Measurements from ENCODE around the gene POLA2. TPM values are rescaled to one million over a fixed set of nuclear protein-coding genes. Genes with fewer than 3 reads are reported as not detected.

POLA2 gene
- total and polyA plus RNA-seq, 9 of the 15 experiments (the other 6 are each of a cell fraction or from before 2014, with no cell fraction given): 2.7 to 134 (median 44.4) TPM

DNA sequence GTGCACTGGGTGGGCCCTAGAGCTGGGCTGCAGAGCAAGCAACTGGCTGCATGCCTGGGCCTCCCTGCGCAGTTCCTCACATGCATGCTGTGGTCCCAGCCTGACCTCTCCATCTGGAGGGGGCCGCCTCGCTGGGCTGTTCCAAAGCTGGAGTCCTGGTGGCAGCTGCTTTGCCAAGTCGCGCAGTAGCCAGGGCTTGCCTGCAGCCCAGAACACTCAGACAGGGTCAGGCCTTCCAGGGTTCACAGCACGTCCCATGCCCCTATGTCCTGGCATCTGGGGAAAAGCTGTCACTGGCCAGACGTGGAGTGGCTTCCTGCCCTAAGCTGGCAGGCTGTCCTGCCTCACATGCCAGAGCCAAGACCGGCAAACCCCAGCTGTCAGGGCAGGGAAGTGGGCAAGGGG lies 36.4 kb downstream of the POLA2 start:
- 89% methylated on average over 7 of the region's 8 CpGs for WGBS (ENCODE audit: insufficient coverage, low coverage, missing lambda C conversion rate)
- Histone ChIP-seq H3K4me1 (replicated peaks in 1 of 2; ENCODE audit: control insufficient read depth in 2 of 2, insufficient read depth in 2 of 2, low read length in 2 of 2) (peaks cover 12 to 17% of the 10 kb centered on the region in 2 experiments; a peak in 4 of 5 replicates), H3K27ac (ENCODE audit: extremely low read depth, low read depth, low read length) (no peak overlapping the region), H4K20me1 (replicated peaks; ENCODE audit: control insufficient read depth, insufficient read depth, low read length) (peaks cover 6% of the 10 kb centered on the region), H2AFZ (ENCODE audit: low read depth, low read length) (no peak overlapping the region), H3K4me2 (ENCODE audit: insufficient read depth, low read length) (no peak overlapping the region), H3K27me3 (ENCODE audit: control insufficient read depth in 2 of 2, insufficient read depth in 2 of 2, low read length in 2 of 2) (no peaks in the 10 kb centered on the region), H3K79me2 (ENCODE audit: control insufficient read depth, insufficient read depth, low read length) (no peaks in the 10 kb centered on the region), H3K9me3 (replicated peaks; ENCODE audit: control insufficient read depth, insufficient read depth, low read depth, low read length) (no peaks in the 10 kb centered on the region), H3K36me3 (ENCODE audit: control insufficient read depth, insufficient read depth, low read length) (peaks cover 65% of the 10 kb centered on the region), H3K9me1 (ENCODE audit: control insufficient read depth, insufficient read depth, low read length) (no peaks in the 10 kb centered on the region), H3K4me3 (no peak overlapping the region), H3K9ac (ENCODE audit: insufficient read depth in 1 of 2, low read depth in 2 of 2, low read length in 2 of 2) (peak overlapping the region in 1 of 2 experiments; percentile 42; a peak in 2 of 4 replicates)
- ChIA-PET CTCF (ENCODE audit: low intra/inter-chr PET ratio) (no interaction called here), POLR2A (interaction anchor here (0.6 to 2.9 kb wide), 9 partner anchors 8 to 201 kb away, joined by 3 to 17 read pairs (median 4); partner anchors contain the start of gene POLA2)
- intact Hi-C loops (cut with micrococcal nuclease) (no loop called here), in situ Hi-C loops (cut with MboI) (no loop called here)
- BruUV-seq (replicated peaks): no TSS peak
- FAIRE-seq (no peak), DNase-seq (ENCODE audit: extremely low read depth in 1 of 4, low spot score in 3 of 4) (no peak), ATAC-seq (no peak)
- TF ChIP-seq RNF219 (CRISPR knock-in tag; IDR thresholded peaks at IDR 0.05) (no peak), RBFOX2 (IDR thresholded peaks at IDR 0.05; ENCODE audit: low read depth, low read length) (peak; percentile 30; the same call in 1 of the 2 replicates), CXXC5 (CRISPR knock-in tag; IDR thresholded peaks at IDR 0.05) (no peak), CTBP1 (IDR thresholded peaks at IDR 0.05; ENCODE audit: borderline replicate concordance) (no peak), POLR2AphosphoS5 (IDR thresholded peaks at IDR 0.05; ENCODE audit: control insufficient read depth, insufficient read depth, low read depth, low read length) (no peak), ZNF347 (CRISPR knock-in tag; IDR thresholded peaks at IDR 0.05; ENCODE audit: low read depth) (no peak), HLTF (IDR thresholded peaks at IDR 0.05) (no peak), POLR2G (IDR thresholded peaks at IDR 0.05; ENCODE audit: low read depth, low read length) (peak; percentile 47; the same call in 1 of the 2 replicates), HDAC2 (IDR thresholded peaks at IDR 0.05) (no peak), BCLAF1 (IDR thresholded peaks at IDR 0.05; ENCODE audit: borderline replicate concordance in 1 of 2, control insufficient read depth in 1 of 2, low read depth in 2 of 2, low read length in 1 of 2) (no peak)
- TF ChIP-seq, protein P1, sequence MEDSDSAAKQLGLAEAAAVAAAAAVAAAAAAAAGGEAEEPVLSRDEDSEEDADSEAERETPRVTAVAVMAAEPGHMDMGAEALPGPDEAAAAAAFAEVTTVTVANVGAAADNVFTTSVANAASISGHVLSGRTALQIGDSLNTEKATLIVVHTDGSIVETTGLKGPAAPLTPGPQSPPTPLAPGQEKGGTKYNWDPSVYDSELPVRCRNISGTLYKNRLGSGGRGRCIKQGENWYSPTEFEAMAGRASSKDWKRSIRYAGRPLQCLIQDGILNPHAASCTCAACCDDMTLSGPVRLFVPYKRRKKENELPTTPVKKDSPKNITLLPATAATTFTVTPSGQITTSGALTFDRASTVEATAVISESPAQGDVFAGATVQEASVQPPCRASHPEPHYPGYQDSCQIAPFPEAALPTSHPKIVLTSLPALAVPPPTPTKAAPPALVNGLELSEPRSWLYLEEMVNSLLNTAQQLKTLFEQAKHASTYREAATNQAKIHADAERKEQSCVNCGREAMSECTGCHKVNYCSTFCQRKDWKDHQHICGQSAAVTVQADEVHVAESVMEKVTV (CRISPR knock-in tag; IDR thresholded peaks at IDR 0.05): no peak
- TF ChIP-seq, protein P2, sequence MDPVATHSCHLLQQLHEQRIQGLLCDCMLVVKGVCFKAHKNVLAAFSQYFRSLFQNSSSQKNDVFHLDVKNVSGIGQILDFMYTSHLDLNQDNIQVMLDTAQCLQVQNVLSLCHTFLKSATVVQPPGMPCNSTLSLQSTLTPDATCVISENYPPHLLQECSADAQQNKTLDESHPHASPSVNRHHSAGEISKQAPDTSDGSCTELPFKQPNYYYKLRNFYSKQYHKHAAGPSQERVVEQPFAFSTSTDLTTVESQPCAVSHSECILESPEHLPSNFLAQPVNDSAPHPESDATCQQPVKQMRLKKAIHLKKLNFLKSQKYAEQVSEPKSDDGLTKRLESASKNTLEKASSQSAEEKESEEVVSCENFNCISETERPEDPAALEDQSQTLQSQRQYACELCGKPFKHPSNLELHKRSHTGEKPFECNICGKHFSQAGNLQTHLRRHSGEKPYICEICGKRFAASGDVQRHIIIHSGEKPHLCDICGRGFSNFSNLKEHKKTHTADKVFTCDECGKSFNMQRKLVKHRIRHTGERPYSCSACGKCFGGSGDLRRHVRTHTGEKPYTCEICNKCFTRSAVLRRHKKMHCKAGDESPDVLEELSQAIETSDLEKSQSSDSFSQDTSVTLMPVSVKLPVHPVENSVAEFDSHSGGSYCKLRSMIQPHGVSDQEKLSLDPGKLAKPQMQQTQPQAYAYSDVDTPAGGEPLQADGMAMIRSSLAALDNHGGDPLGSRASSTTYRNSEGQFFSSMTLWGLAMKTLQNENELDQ (CRISPR knock-in tag; IDR thresholded peaks at IDR 0.05; ENCODE audit: borderline replicate concordance): no peak
